Measurements from ENCODE around the gene PAM.
A peak's percentile ranks its signal among the peaks of the same experiment; 100 is the strongest.

Gene PAM

DNA sequence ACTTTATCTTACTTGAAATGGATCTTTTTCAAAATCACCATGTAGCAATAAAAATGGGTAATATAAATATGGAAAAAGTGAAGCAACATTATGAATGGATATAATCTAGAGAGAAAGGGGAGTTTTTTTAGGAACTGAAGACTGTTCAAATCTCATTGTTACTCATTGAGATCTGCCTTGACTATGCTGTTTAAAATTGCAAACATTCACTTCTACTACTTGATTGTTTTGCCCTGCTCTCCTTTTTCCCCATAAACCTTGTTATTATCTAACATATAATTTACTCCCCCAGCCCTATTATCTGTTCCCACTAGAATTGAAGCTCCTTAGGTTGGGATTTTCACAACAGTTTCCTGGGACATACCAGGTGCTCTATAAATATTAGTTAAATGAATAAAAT lies 22.0 kb downstream of the PAM start:
- no peak for DNase-seq

DNA sequence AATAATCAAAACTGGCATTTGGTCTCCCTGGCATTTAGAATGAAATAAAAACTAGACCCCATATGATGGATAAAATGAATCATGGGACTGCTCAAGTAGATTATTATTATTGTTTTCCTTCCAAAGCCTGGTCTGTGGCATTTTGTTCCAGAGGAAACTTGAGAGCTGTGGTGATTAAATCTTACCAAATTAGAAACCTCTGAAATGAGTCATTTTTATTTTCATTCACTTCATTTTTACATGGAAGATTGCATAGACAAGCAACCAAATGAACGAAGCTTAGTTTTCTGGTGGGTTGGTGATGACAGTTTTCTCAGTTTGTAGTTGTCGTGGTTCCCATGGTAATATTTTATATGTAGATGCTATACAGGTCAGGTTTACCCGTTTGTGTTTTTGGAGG lies 23.4 kb downstream of the PAM start:
- DNase-seq: no peak

DNA sequence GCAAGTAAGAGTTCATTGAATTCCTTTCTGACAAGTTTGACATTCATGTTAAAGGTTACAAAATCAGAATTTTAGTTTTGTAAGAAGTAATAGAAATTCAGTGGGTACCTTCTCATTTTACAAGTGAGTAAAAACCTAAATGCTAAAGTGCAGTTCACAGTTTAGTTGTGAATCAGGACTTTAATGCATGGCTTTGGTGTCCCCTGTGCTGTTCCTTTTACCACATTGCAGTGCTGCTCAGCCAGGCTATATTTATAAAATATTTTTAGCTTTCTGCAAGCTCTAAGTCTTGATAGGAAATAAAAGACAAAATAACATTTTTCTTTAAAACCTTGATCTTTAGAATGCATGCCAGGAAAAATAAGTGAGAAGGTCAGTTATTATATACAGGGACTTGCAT lies 26.3 kb downstream of the PAM start:
- no peak for DNase-seq

DNA sequence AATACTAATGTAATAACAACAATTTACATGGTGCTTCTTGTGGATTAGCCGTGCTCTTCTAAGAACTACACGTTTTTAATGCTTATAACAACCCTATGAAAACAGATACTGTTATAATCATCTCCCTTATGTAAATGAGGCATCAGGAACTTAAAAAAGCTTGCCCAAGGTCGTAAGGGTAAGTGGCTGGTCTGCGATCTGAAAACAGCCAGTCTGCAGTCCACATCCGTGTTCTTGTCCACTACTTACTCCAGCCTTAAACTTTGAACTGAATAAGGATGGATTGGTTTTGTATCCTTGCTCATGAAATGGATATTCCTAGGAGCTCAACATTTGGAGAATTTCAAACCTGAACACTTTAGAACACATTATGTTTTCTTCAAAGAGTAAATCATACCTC lies 26.7 kb downstream of the PAM start:
- no peak for DNase-seq

- no peak for DNase-seq
Observed at GRCh38 chr5:102782217-102782872, 27.2 kb downstream of the PAM start.

- no peak for DNase-seq
Observed at GRCh38 chr5:102787134-102787533, 32.0 kb downstream of the PAM start.

DNA sequence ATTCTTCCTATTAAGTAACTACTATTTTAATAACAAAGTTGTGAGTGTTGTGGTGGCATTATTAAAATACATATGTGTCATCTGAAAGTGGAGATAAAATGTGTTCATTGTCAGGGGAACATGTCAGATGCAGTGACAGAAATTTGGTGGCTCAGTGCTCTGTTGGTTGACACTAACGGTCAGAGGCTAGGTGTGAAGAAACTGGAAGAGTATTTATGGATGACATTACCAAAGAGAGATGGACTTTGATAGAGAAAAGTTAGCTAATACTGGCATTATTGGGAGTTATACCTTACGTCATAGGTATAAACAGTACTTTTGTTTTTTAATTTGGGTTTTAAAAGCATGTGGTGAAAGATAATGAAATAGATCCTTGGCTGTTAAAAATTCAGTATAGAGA lies 33.7 kb downstream of the PAM start:
- DNase-seq: no peak

- no peak for DNase-seq
Observed at GRCh38 chr5:102789469-102789868, 34.4 kb downstream of the PAM start.

DNA sequence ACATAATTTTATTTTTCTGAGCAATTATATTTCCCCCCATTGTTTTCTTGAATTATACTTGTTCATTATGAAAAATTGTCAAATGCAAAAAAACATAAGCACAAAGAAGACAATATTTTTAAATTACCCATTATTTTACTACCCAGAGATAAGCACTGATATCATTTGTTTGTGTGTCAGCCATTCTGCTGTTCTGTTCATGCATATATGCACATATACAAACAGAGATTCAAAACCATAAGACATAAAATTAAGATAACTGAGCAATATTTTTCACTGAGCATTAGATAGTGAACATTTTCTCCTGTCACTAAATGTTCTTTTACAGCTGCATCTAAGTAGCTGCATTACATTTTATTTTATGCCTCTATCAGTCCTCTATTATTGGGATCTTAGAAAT lies 35.6 kb downstream of the PAM start:
- DNase-seq: no peak

GRCh38 chr5:102792705-102793104 lies 37.6 kb downstream of the PAM start:
- no peak for DNase-seq

DNA sequence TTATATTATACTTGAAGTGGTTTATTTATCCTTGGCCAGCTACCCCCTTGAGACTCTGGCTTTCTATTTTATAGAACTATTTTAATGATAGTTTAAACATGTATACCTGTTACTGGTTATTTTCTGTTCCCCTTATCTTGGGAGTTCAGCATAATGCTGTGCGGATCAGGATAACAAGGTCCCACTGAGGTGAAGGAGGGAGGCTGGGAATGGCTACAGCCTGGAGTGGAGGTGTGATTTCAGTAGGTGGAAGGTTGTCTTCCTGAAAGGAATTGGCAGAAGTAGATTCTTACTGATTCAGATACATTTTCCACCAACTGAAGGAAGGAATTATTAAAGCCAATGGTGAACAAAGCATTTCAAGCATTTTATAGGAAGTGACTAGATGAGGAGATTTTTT lies 38.9 kb downstream of the PAM start:
- DNase-seq: no peak

GRCh38 chr5:102794677-102795331 lies 39.7 kb downstream of the PAM start:
- DNase-seq: no peak

DNA sequence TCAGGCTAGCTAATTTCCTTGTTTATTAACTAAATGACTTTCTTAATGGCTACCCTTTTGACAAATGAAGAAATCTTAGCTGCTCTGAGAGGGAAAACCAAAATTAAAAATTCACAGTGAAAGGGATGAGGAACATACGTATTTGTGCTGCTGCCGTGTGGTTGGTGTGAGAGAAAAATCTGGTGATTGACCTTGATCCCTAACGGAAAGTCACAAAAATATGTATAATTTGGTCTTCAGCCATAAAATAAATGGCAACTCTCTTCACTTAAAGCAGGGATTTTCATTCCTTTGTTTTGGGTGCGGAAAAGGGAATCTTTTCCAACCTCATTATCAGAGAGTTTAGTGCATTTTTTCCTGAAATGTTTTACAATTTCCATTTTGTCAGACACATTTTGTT lies 40.4 kb downstream of the PAM start:
- no peak for DNase-seq

DNA sequence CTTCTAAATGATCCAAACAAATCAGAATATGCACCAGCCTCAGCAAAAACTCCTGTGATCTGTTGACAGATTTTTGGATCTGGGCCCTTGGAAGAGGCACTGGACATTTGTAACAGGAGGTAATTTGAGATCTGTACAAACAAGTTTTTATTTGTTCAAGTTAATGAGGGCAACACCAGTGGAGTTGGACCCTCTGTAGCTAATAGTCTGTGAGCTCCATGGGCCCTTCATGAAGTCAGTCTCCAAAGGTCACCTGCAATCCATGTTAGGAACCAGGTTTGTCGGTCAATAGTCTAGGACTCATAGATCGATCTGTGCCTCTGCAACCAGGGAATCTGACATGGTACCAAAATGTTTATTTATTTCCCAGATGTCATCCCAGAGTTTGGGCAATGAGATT lies 40.9 kb downstream of the PAM start:
- DNase-seq: no peak

DNA sequence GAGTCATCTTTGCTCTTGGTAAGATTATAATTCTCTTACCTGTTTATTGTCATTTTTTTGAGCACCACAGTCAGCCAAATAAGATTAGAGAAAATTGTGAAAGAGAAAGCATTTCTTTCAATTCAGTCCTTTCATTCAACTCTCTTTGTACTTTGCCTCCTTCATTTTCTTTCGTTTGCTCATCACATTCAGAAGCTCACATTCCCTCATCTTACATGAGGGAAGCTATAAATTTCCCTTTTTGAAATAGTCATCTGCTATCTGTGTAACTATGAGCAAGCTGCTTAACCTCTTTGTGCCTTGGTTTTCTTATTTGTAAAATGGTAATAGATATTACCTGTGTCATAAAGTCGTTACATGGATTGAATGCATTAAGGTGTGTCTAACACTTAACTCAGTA lies 41.4 kb downstream of the PAM start:
- DNase-seq: no peak

- DNase-seq: no peak
Observed at GRCh38 chr5:102797322-102797884, 42.3 kb downstream of the PAM start.

DNA sequence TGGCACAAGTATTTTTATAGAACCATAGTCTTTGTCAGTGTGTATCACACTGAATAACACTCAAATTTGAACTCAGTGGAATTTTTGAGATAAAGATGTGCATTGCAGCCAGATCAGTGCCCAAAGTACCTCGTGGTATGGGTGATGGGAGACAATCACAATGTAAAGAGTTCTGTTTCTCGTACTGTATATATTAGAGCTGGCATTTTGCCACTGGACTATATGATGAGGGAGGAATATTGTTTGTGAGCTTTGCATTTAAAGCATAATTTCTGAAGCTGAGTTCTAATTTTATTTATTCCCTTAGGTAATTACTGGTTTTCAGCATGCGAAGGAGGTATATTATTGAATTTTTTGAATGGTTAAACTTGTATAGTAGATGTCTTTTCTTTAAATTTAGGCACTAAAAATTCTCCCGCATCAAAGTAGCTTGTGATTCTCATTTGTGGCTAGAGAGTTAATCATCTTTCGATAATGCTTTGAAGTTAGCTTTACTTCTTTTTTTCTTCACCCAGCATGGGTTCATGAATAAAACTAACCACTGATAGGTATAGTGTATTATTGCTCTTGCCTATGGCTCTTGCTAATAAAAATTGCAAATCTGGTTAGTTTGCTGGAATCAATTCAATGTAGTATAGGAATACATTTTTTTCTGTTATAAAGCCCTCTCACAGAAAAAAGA lies 43.1 kb downstream of the PAM start:
- no peak for DNase-seq

GRCh38 chr5:102799017-102799416 lies 43.9 kb downstream of the PAM start:
- DNase-seq: no peak

DNA sequence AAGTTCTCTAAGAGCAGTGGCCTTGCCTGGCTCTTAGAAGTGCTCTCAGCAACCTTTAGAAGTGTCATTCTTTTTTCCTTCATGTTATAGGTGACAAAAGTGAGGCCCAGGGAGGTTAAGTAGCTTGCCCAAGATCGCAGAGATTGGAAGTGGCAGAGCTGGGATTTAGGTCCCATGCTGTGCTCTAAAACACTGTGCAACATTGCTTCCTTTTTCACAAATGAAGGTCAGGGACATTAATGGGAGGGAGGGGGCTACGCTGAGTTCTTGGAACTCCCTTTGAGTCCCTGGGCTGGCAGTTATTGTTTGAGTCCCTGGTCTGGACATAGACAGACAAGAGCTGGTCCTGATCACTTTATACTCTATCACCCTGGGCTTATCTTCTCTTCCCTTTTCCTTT lies 45.3 kb downstream of the PAM start:
- DNase-seq: no peak

DNA sequence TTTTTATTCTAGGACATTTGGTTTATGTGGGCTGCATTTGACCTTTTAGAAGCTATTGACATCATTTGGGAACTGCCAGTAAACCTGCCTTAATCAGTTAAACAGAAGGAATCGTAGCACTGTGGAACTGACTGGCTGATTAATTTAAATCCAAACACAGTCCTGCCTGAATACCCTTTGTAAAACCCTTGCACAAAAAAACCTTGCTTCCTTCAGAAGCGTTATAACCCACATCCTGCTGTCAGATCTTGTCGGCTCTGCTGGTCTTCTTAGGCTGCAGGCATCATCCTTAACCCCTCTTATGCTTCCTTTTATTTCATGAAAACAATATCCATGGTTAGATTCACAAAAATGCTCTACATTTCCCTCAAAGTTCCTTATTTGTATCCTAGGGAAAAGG lies 46.3 kb downstream of the PAM start:
- DNase-seq: no peak

DNA sequence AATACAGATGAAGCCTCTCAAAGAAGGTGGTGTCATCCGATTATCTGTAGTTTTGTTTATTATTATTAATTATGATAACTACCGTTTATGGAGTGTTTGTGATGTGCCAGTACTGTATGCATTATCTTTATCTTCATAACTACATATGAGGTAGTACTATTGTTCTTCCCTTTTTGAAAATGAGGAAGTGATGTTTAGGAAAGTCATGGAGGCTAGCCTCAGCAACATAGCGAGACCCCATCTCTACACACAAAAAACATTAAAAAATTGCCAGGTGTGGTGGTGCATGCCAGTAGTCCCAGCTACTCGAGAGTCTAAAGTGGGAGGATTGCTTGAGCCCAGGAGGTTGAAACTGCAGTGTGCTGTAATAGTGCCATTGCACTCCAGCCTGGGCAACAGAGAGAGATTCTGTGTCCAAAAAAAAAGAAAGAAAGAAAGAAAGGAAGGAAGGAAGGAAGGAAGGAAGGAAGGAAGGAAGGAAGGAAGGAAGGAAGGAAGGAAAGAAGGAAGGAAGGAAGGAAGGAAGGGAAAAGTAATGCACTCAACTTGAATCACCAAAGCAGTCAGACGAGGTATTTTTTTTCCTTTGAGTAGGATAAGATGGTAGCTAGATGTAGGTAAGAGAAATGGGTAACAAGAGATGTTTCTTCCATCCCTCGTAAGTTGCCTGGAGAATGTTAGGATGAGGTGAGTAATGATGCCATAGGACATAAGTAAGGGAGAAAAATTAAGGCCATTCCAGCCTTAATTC lies 47.8 kb downstream of the PAM start:
- DNase-seq: no peak

DNA sequence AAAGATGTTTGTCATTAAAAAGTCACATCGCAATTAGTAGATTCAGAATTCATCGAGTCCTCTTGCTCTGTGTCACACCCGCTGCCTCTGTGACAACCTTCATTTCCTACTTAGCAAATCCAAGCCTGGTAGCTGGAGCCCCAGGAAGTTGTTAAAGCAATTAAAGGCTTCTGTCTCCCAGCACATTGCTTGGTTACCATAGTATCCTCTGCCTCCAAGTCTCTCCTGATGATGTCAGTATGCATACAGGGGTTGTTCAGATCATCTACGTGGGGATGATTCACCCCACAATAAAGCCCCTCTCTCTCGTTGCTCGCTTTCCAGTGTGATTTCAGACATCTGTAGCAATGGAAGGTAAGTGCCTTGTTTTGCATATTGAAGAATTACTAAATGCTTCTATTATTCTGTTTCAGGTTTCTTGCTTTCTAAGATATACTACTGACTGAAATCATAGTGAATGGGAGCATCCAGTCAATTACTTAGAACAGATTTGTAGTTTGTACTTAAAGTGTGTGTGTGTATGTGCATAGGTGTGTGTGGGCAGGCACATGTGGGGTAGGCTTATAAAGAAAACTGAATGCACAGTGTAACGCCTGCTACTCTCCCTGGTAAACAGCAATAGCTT lies 52.9 kb downstream of the PAM start:
- peak in 4 of 51 donors; percentile 4 to 69 (median 5) for DNase-seq
